ENCODE results near the gene TOP2B. TPM values are rescaled to one million over a fixed set of nuclear protein-coding genes. Genes with fewer than 3 reads are reported as not detected.
A peak's percentile ranks its signal among the peaks of the same experiment; 100 is the strongest.

TOP2B gene
- total and polyA plus RNA-seq, 2 donors (not counting 1 experiment from before 2014, with no cell fraction given), result 56.2 to 71.2 TPM

- H3K36me3 ChIP-seq (ENCODE audit: control insufficient read depth, insufficient read depth, low read length), result no peaks in the 10 kb centered on the region
- H3K9me3 ChIP-seq (ENCODE audit: control insufficient read depth, insufficient read depth, low read depth, low read length), result no peaks in the 10 kb centered on the region
- H3K79me2 ChIP-seq (ENCODE audit: control insufficient read depth, insufficient read depth, low read length), result no peaks in the 10 kb centered on the region
- H3K27me3 ChIP-seq (ENCODE audit: control insufficient read depth, insufficient read depth, low read length), result no peaks in the 10 kb centered on the region
- H3K27ac ChIP-seq (ENCODE audit: insufficient read depth, low read length), result peak overlapping the region; percentile 76
- H4K20me1 ChIP-seq (ENCODE audit: control insufficient read depth, extremely low read depth, insufficient read depth, low read length), result no peaks in the 10 kb centered on the region
- peak; percentile 30 to 72 for DNase-seq (ENCODE audit: low read depth in 2 of 2)
- H2AFZ ChIP-seq (ENCODE audit: low read length), result no peak overlapping the region
- H3K4me2 ChIP-seq (ENCODE audit: extremely low read depth, insufficient read depth, low read length), result no peak overlapping the region
- H3K9ac ChIP-seq (ENCODE audit: insufficient read depth, low read length), result no peak overlapping the region
- TF ChIP-seq EZH2 (IDR thresholded peaks at IDR 0.05; ENCODE audit: low read length, missing control alignments), result no peak
- TF ChIP-seq CTCF (conservative IDR thresholded peaks at IDR 0.05 in 1 of 2, IDR thresholded peaks at IDR 0.05 in 1 of 2; ENCODE audit: low read depth in 1 of 2, low read length in 2 of 2), result no peak
- no peak overlapping the region for H3K4me3 ChIP-seq (replicated peaks in 1 of 4; ENCODE audit: control extremely low read depth in 1 of 4, insufficient read depth in 1 of 4, low read depth in 3 of 4, low read length in 4 of 4)
- peaks cover 4% of the 10 kb centered on the region for H3K4me1 ChIP-seq (ENCODE audit: control insufficient read depth, extremely low read depth, insufficient read depth, low read length)
These were observed 82.5 kb downstream of the TOP2B start for GRCh38 chr3:25582242-25582641.

GRCh38 chr3:25581823-25582222 is 82.9 kb downstream of the TOP2B start:
- H3K9me3 ChIP-seq (ENCODE audit: control insufficient read depth, insufficient read depth, low read depth, low read length), result no peaks in the 10 kb centered on the region
- TF ChIP-seq CTCF (conservative IDR thresholded peaks at IDR 0.05 in 1 of 2, IDR thresholded peaks at IDR 0.05 in 1 of 2; ENCODE audit: low read depth in 1 of 2, low read length in 2 of 2), result no peak
- TF ChIP-seq EZH2 (IDR thresholded peaks at IDR 0.05; ENCODE audit: low read length, missing control alignments), result no peak
- no peak overlapping the region for H3K9ac ChIP-seq (ENCODE audit: insufficient read depth, low read length)
- H4K20me1 ChIP-seq (ENCODE audit: control insufficient read depth, extremely low read depth, insufficient read depth, low read length), result no peaks in the 10 kb centered on the region
- H3K79me2 ChIP-seq (ENCODE audit: control insufficient read depth, insufficient read depth, low read length), result no peaks in the 10 kb centered on the region
- no peaks in the 10 kb centered on the region for H3K27me3 ChIP-seq (ENCODE audit: control insufficient read depth, insufficient read depth, low read length)
- H3K4me1 ChIP-seq (ENCODE audit: control insufficient read depth, extremely low read depth, insufficient read depth, low read length), result peaks cover 4% of the 10 kb centered on the region
- no peaks in the 10 kb centered on the region for H3K36me3 ChIP-seq (ENCODE audit: control insufficient read depth, insufficient read depth, low read length)
- H3K4me2 ChIP-seq (ENCODE audit: extremely low read depth, insufficient read depth, low read length), result no peak overlapping the region
- H2AFZ ChIP-seq (ENCODE audit: low read length), result no peak overlapping the region
- no peak overlapping the region for H3K4me3 ChIP-seq (replicated peaks in 1 of 4; ENCODE audit: control extremely low read depth in 1 of 4, insufficient read depth in 1 of 4, low read depth in 3 of 4, low read length in 4 of 4)
- H3K27ac ChIP-seq (ENCODE audit: insufficient read depth, low read length), result peak overlapping the region; percentile 76
- no peak for DNase-seq (ENCODE audit: low read depth in 2 of 2)

- DNase-seq (ENCODE audit: low read depth in 2 of 2), result no peak
- Histone ChIP-seq H3K9ac (ENCODE audit: insufficient read depth, low read length) (no peak overlapping the region), H2AFZ (ENCODE audit: low read length) (no peak overlapping the region), H3K27me3 (ENCODE audit: control insufficient read depth, insufficient read depth, low read length) (no peaks in the 10 kb centered on the region), H3K4me1 (ENCODE audit: control insufficient read depth, extremely low read depth, insufficient read depth, low read length) (peaks cover 4% of the 10 kb centered on the region), H4K20me1 (ENCODE audit: control insufficient read depth, extremely low read depth, insufficient read depth, low read length) (no peaks in the 10 kb centered on the region), H3K4me3 (replicated peaks in 1 of 4; ENCODE audit: control extremely low read depth in 1 of 4, insufficient read depth in 1 of 4, low read depth in 3 of 4, low read length in 4 of 4) (no peak overlapping the region), H3K4me2 (ENCODE audit: extremely low read depth, insufficient read depth, low read length) (no peak overlapping the region), H3K79me2 (ENCODE audit: control insufficient read depth, insufficient read depth, low read length) (no peaks in the 10 kb centered on the region), H3K9me3 (ENCODE audit: control insufficient read depth, insufficient read depth, low read depth, low read length) (no peaks in the 10 kb centered on the region), H3K27ac (ENCODE audit: insufficient read depth, low read length) (peak overlapping the region; percentile 76), H3K36me3 (ENCODE audit: control insufficient read depth, insufficient read depth, low read length) (no peaks in the 10 kb centered on the region)
- no peak for TF ChIP-seq EZH2 (IDR thresholded peaks at IDR 0.05; ENCODE audit: low read length, missing control alignments)
- no peak for TF ChIP-seq CTCF (conservative IDR thresholded peaks at IDR 0.05 in 1 of 2, IDR thresholded peaks at IDR 0.05 in 1 of 2; ENCODE audit: low read depth in 1 of 2, low read length in 2 of 2)
These were observed 83.4 kb downstream of the TOP2B start for GRCh38 chr3:25581335-25581734.
